HG03280 (cell line): ENCODE results near the gene LTA4H.
"Not testable (repeated sequence)": the region's sequence is repeated elsewhere in the genome, so short reads cannot be mapped to it uniquely, and the experiment has no call there.

Experiments
- ATAC-seq: cut with Tn5 transposase; IDR thresholded peaks from one replicate; pipeline ENCODE4 v1.9.1; 2021; ENCODE audit warnings: mild to moderate bottlenecking, moderate library complexity; ENCODE audit not compliant: unreplicated experiment

LTA4H gene

GRCh38 chr12:95995238-95996031 is 40.0 kb downstream of the LTA4H start:
- no peak for ATAC-seq

- no peak for ATAC-seq
Observed at GRCh38 chr12:95994476-95994875, 40.9 kb downstream of the LTA4H start.

- no peak for ATAC-seq
Observed at GRCh38 chr12:95993907-95994306, 41.5 kb downstream of the LTA4H start.

- no peak for ATAC-seq
Observed at GRCh38 chr12:95990136-95990535, 45.3 kb downstream of the LTA4H start.

GRCh38 chr12:95989504-95990123 is 45.8 kb downstream of the LTA4H start:
- no peak for ATAC-seq

GRCh38 chr12:95988506-95989275 is 46.7 kb downstream of the LTA4H start:
- no peak for ATAC-seq

GRCh38 chr12:95986635-95987570 is 48.5 kb downstream of the LTA4H start:
- ATAC-seq = no peak

- no peak for ATAC-seq
Observed at GRCh38 chr12:95984682-95985081, 50.7 kb downstream of the LTA4H start.

GRCh38 chr12:95982602-95983001 is 52.8 kb downstream of the LTA4H start:
- no peak for ATAC-seq

GRCh38 chr12:95980437-95980836 is 55.0 kb downstream of the LTA4H start:
- ATAC-seq = no peak

GRCh38 chr12:95978774-95979173 is 56.6 kb downstream of the LTA4H start:
- no peak for ATAC-seq

- no peak for ATAC-seq
Observed at GRCh38 chr12:95978351-95978750, 57.0 kb downstream of the LTA4H start.

GRCh38 chr12:95977764-95978305 is 57.6 kb downstream of the LTA4H start:
- ATAC-seq = no peak

GRCh38 chr12:95976416-95976832 is 59.0 kb downstream of the LTA4H start:
- ATAC-seq = no peak

- ATAC-seq = no peak
Observed at GRCh38 chr12:95975491-95975890, 59.9 kb downstream of the LTA4H start.

- ATAC-seq = no peak
Observed at GRCh38 chr12:95974358-95974757, 61.0 kb downstream of the LTA4H start.

- ATAC-seq = no peak
Observed at GRCh38 chr12:95972832-95973456, 62.4 kb downstream of the LTA4H start.

GRCh38 chr12:95970905-95971304 is 64.5 kb downstream of the LTA4H start:
- ATAC-seq = no peak

GRCh38 chr12:95969116-95969515 is 66.3 kb downstream of the LTA4H start:
- ATAC-seq = not testable (repeated sequence)

GRCh38 chr12:95967301-95967700 is 68.1 kb downstream of the LTA4H start:
- no peak for ATAC-seq
